GM12891 (cell line): ENCODE measurements around the gene BEND6.
"Not testable (repeated sequence)": the region's sequence is repeated elsewhere in the genome, so short reads cannot be mapped to it uniquely, and the experiment has no call there.

ENCODE experiments used
- DNase-seq: peaks from one replicate; pipeline ENCODE4 v3.0.0; 2011; ENCODE audit warnings: low spot score; ENCODE audit not compliant: insufficient read length
- FAIRE-seq: peaks from 2 replicates; lab custom pipeline; 2011; peaks lifted over from hg19 to GRCh38; lab: Jason Lieb, UNC
- PAX5 ChIP-seq: IDR thresholded peaks from 2 replicates; pipeline ENCODE4 v1.6.1; 2011; ENCODE audit warnings: low read length, moderate library complexity, mild to moderate bottlenecking; ENCODE audit not compliant: insufficient read depth, severe bottlenecking
- POLR2A ChIP-seq: IDR thresholded peaks from 2 replicates; pipeline ENCODE4 v1.6.1; 2011; ENCODE audit warnings: low read depth, low read length, control low read depth
- POLR2AphosphoS5 ChIP-seq: IDR thresholded peaks from 2 replicates; pipeline ENCODE4 v1.6.1; 2011; ENCODE audit warnings: low read depth, low read length, control low read depth
- POU2F2 ChIP-seq: IDR thresholded peaks from 2 replicates; pipeline ENCODE4 v1.6.1; 2011; ENCODE audit warnings: low read depth, mild to moderate bottlenecking, control low read depth, low read length, moderate library complexity
- SPI1 ChIP-seq: IDR thresholded peaks from 2 replicates; pipeline ENCODE4 v1.6.1; 2011; ENCODE audit warnings: low read depth, low read length, control low read depth
- TAF1 ChIP-seq: IDR thresholded peaks from 2 replicates; pipeline ENCODE4 v1.6.1; 2011; ENCODE audit warnings: low read depth, low read length, control low read depth

BEND6 gene

GRCh38 chr6:57044568-57044967 is 89.7 kb downstream of the BEND6 start:
- DNase-seq (no peak), FAIRE-seq (no peak)
- no peak for TF ChIP-seq TAF1
- no peak for TF ChIP-seq PAX5
- TF ChIP-seq POLR2A: no peak
- TF ChIP-seq POU2F2: no peak
- TF ChIP-seq POLR2AphosphoS5: no peak
- TF ChIP-seq SPI1: no peak

- not testable (repeated sequence) for FAIRE-seq
- DNase-seq: peak; percentile 61
- TF ChIP-seq POLR2A (peak; percentile 66), POLR2AphosphoS5 (peak; percentile 43; the same call in 1 of the 2 replicates), PAX5 (peak; percentile 18), TAF1 (peak; percentile 63)
Measured at GRCh38 chr6:57046332-57047256, 91.7 kb downstream of the BEND6 start, which contains the start of gene KIAA1586. TSS of gene KIAA1586 (plus strand) at chr6:57046693. CDS start at chr6:57046756, 63 bp downstream.

GRCh38 chr6:57047257-57047585 is 92.3 kb downstream of the BEND6 start:
- DNase-seq: not testable (repeated sequence)
- peak; percentile 94 for FAIRE-seq

- DNase-seq, FAIRE-seq: not testable (repeated sequence)
Measured at GRCh38 chr6:57047859-57048258, 93.0 kb downstream of the BEND6 start.

- FAIRE-seq: no peak
- no peak for DNase-seq
- no peak for TF ChIP-seq PAX5
- TF ChIP-seq POLR2AphosphoS5: no peak
- TF ChIP-seq POU2F2: no peak
- no peak for TF ChIP-seq SPI1
- TF ChIP-seq TAF1: no peak
- no peak for TF ChIP-seq POLR2A
Measured at GRCh38 chr6:57048577-57048976, 93.7 kb downstream of the BEND6 start.

GRCh38 chr6:57063847-57064246 is 108.9 kb downstream of the BEND6 start:
- FAIRE-seq: no peak
- TF ChIP-seq POU2F2 (no peak), POLR2A (no peak), TAF1 (no peak), POLR2AphosphoS5 (no peak), SPI1 (no peak)
- DNase-seq: no peak

- no peak for FAIRE-seq
- DNase-seq: no peak
- TF ChIP-seq PAX5 (no peak), POU2F2 (no peak), POLR2AphosphoS5 (no peak), TAF1 (no peak), POLR2A (no peak), SPI1 (no peak)
Measured at GRCh38 chr6:57064809-57065208, 109.9 kb downstream of the BEND6 start.

- TF ChIP-seq POLR2A (no peak), POU2F2 (no peak), TAF1 (no peak), PAX5 (no peak), POLR2AphosphoS5 (no peak), SPI1 (no peak)
- FAIRE-seq (no peak), DNase-seq (no peak)
Measured at GRCh38 chr6:57068061-57068460, 113.2 kb downstream of the BEND6 start.

GRCh38 chr6:57069228-57069627 is 114.3 kb downstream of the BEND6 start:
- TF ChIP-seq PAX5: no peak
- TF ChIP-seq TAF1: no peak
- TF ChIP-seq POU2F2: no peak
- FAIRE-seq: no peak
- no peak for DNase-seq

GRCh38 chr6:57069920-57070331 is 115.0 kb downstream of the BEND6 start:
- no peak for TF ChIP-seq TAF1
- no peak for TF ChIP-seq POLR2AphosphoS5
- no peak for TF ChIP-seq PAX5
- no peak for TF ChIP-seq POU2F2
- TF ChIP-seq SPI1: no peak
- TF ChIP-seq POLR2A: no peak
- FAIRE-seq (no peak), DNase-seq (no peak)
